Fibroblast of lung (primary cell): ENCODE results near the gene TMX2. TPM values are rescaled to one million over a fixed set of nuclear protein-coding genes. Genes with fewer than 3 reads are reported as not detected.
A peak's percentile ranks its signal among the peaks of the same experiment; 100 is the strongest.

Experiments
- DNase-seq, 2 donors: peaks; one replicate each; pipeline versions ENCODE4 v3.0.0 to v3.0.0-alpha.2; 2010; ENCODE audit warnings: low read depth in 2 of 2
- H2AFZ ChIP-seq: 2 replicates; pipeline ENCODE4 v1.5.1; 2012; ENCODE audit warnings: low read length, control low read depth, inconsistent platforms
- H3K27ac ChIP-seq: 2 replicates; pipeline ENCODE4 v1.5.1; 2011; ENCODE audit warnings: low read length, control low read depth; ENCODE audit not compliant: insufficient read depth
- H3K27me3 ChIP-seq: 2 replicates; pipeline ENCODE4 v1.5.1; 2011; ENCODE audit warnings: mild to moderate bottlenecking, low read length; ENCODE audit not compliant: control insufficient read depth, insufficient read depth
- H3K36me3 ChIP-seq: 2 replicates; pipeline ENCODE4 v1.5.1; 2011; ENCODE audit warnings: low read length; ENCODE audit not compliant: control insufficient read depth, insufficient read depth
- H3K4me1 ChIP-seq: 2 replicates; pipeline ENCODE4 v1.5.1; 2011; ENCODE audit warnings: low read length; ENCODE audit not compliant: control insufficient read depth, insufficient read depth; ENCODE audit errors: extremely low read depth
- H3K4me2 ChIP-seq: 2 replicates; pipeline ENCODE4 v1.5.1; 2011; ENCODE audit warnings: low read length, control low read depth; ENCODE audit not compliant: insufficient read depth; ENCODE audit errors: extremely low read depth
- H3K4me3 ChIP-seq, 4 experiments: fragments of 200-600 bp in 1 of 4; sonication (generic) in 1 of 4; replicated peaks in 1 of 4; 2 replicates each; pipeline ENCODE4 v1.5.1; 2011 to 2016; ENCODE audit warnings: low read length in 4 of 4, low read depth in 3 of 4, mild to moderate bottlenecking in 3 of 4, control low read depth in 2 of 4, inconsistent platforms in 1 of 4, mixed read lengths in 1 of 4; ENCODE audit not compliant: insufficient read depth in 1 of 4; ENCODE audit errors: control extremely low read depth in 1 of 4
- H3K79me2 ChIP-seq: 2 replicates; pipeline ENCODE4 v1.5.1; 2012; ENCODE audit warnings: mild to moderate bottlenecking, low read length, inconsistent platforms; ENCODE audit not compliant: control insufficient read depth, insufficient read depth
- H3K9ac ChIP-seq: 2 replicates; pipeline ENCODE4 v1.5.1; 2011; ENCODE audit warnings: mild to moderate bottlenecking, low read length, control low read depth; ENCODE audit not compliant: insufficient read depth
- H3K9me3 ChIP-seq: 2 replicates; pipeline ENCODE4 v1.5.1; 2012; ENCODE audit warnings: low read depth, low read length; ENCODE audit not compliant: control insufficient read depth, insufficient read depth
- H4K20me1 ChIP-seq: 2 replicates; pipeline ENCODE4 v1.5.1; 2011; ENCODE audit warnings: low read length; ENCODE audit not compliant: control insufficient read depth, insufficient read depth; ENCODE audit errors: extremely low read depth
- EZH2 ChIP-seq: IDR thresholded peaks from 2 replicates; pipeline ENCODE4 v1.5.1; 2012; ENCODE audit warnings: low read length, control low read depth, mild to moderate bottlenecking; ENCODE audit errors: missing control alignments
- polyA minus RNA-seq: library from RNA; depleted of rRNA, polyadenylated mRNA; stranded (reverse); fragments of >200 nt; gene quantifications from 2 replicates; pipeline ENCODE4 v1.2.3, GENCODE V29; 2011; ENCODE audit warnings: low replicate concordance
- polyA plus RNA-seq, 2 donors: library from polyadenylated mRNA; depleted of rRNA in 1 of 2; stranded (reverse) in 1 of 2; unstranded in 1 of 2; fragments of >200 nt; gene quantifications; 2 replicates each; pipeline ENCODE4 v1.2.1, GENCODE V29; 2011 to 2012; ENCODE audit warnings: missing spikeins in 1 of 2
- total RNA-seq: library from RNA; depleted of rRNA; stranded (reverse); fragments of >200 nt; gene quantifications from 2 replicates; pipeline ENCODE4 v1.2.1, GENCODE V29; 2014
- TF ChIP-seq, protein P1 (sequence below), 2 donors: IDR thresholded peaks in 1 of 2; conservative IDR thresholded peaks in 1 of 2; 1 replicate in 1 of 2; 2 replicates in 1 of 2; pipeline ENCODE4 v1.5.1; 2011 to 2012; ENCODE audit warnings: low read length in 2 of 2, control low read depth in 1 of 2, inconsistent platforms in 1 of 2, low read depth in 1 of 2, mild to moderate bottlenecking in 1 of 2

The TMX2 gene
- total RNA-seq (55.7 and 62.8 TPM in 2 replicates), polyA plus RNA-seq (71.8 and 84.2 TPM in 2 replicates), polyA minus RNA-seq (93.9 and 95.7 TPM in 2 replicates)
- 61.5 and 79.5 TPM in 2 replicates for polyA plus RNA-seq (2012)

DNA sequence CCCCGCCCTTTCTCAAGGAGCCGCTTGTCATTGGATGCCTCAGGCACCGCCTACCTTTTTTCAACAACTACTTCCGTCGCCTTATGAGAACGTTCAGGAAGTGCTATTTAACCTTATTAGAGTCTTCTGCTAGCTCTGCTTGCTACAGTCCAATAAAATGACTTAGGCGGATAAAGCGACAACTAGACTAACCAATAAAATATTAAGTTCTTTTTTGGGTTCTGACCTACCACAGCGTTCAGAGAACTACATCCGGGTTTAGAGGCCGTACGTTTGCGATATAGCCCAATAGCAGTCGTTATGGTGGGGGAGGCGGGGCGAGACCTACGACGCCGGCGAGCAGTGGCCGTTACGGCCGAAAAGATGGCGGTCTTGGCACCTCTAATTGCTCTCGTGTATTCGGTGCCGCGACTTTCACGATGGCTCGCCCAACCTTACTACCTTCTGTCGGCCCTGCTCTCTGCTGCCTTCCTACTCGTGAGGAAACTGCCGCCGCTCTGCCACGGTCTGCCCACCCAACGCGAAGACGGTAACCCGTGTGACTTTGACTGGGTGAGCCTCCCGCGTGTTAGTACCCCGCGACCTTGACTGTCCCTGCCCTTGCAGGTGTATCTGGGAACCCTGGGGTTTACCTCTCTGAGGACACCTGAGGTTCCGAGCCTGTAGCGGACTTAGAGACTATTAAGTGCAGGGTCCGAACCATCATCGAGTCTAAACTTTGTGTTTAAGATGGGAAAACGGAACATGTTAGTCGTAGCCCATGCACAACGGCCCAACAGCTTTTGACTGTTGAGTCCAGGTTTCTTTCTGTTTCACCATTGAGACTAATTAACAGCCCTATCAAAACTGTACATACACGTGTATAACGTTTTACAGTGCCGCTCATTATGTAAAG lies at the start of gene TMX2:
Gene TMX2, plus strand, starts transcription at position 338 of the 895 bp plus-strand sequence. Its CDS starts 26 bp downstream, at position 364.
- Histone ChIP-seq H3K4me1 (peaks cover 6% of the 10 kb centered on the region), H3K27me3 (no peaks in the 10 kb centered on the region), H3K36me3 (no peaks in the 10 kb centered on the region), H3K27ac (peak within 1 kb of the TSS; percentile 95), H3K9me3 (no peaks in the 10 kb centered on the region), H3K79me2 (peaks cover 51% of the 10 kb centered on the region), H3K9ac (peak within 1 kb of the TSS; percentile 87), H3K4me3 (peak within 1 kb of the TSS; percentile 95 to 100 (median 99)), H2AFZ (peak within 1 kb of the TSS; percentile 96), H3K4me2 (peak within 1 kb of the TSS; percentile 97), H4K20me1 (no peaks in the 10 kb centered on the region)
- DNase-seq, result peak; percentile 100
- no peak for TF ChIP-seq EZH2
- TF ChIP-seq, protein P1, sequence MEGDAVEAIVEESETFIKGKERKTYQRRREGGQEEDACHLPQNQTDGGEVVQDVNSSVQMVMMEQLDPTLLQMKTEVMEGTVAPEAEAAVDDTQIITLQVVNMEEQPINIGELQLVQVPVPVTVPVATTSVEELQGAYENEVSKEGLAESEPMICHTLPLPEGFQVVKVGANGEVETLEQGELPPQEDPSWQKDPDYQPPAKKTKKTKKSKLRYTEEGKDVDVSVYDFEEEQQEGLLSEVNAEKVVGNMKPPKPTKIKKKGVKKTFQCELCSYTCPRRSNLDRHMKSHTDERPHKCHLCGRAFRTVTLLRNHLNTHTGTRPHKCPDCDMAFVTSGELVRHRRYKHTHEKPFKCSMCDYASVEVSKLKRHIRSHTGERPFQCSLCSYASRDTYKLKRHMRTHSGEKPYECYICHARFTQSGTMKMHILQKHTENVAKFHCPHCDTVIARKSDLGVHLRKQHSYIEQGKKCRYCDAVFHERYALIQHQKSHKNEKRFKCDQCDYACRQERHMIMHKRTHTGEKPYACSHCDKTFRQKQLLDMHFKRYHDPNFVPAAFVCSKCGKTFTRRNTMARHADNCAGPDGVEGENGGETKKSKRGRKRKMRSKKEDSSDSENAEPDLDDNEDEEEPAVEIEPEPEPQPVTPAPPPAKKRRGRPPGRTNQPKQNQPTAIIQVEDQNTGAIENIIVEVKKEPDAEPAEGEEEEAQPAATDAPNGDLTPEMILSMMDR (conservative IDR thresholded peaks at IDR 0.05 in 1 of 2, IDR thresholded peaks at IDR 0.05 in 1 of 2; ENCODE audit: low read depth in 1 of 2, low read length in 2 of 2), result no peak

- DNase-seq, result no peak
- Histone ChIP-seq H3K79me2 (peaks cover 15% of the 10 kb centered on the region), H3K4me3 (no peak overlapping the region), H3K36me3 (peaks cover 7% of the 10 kb centered on the region), H3K4me1 (peaks cover 4% of the 10 kb centered on the region), H3K27ac (no peak overlapping the region), H2AFZ (no peak overlapping the region), H3K4me2 (no peak overlapping the region), H3K9me3 (no peaks in the 10 kb centered on the region), H4K20me1 (no peaks in the 10 kb centered on the region), H3K9ac (no peak overlapping the region), H3K27me3 (no peaks in the 10 kb centered on the region)
- TF ChIP-seq, protein P1 (conservative IDR thresholded peaks at IDR 0.05 in 1 of 2, IDR thresholded peaks at IDR 0.05 in 1 of 2; ENCODE audit: low read depth in 1 of 2, low read length in 2 of 2), result no peak
- no peak for TF ChIP-seq EZH2
Observed at GRCh38 chr11:57662893-57663292, 49.5 kb upstream of the TMX2 start.

DNA sequence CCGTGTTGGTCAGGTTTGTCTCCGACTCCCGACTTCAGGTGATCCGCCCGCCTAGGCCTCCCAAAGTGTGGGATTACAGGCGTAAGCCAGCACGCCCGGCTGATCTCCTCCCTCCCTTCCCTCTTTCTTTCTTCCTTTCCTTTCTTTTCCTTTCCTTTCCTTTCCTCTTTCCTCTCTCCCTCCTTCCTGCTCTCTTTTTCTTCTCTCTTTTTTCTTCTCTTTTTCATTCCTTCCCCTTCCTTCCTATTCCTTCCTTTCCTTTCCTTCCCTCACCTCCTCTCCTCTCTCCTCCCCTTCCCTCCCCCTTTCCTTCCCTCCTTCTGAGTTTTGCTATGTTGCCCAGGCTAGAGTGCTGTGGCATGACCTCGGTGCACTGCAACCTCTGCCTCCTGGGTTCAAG lies 48.4 kb upstream of the TMX2 start:
- peaks cover 7% of the 10 kb centered on the region for H3K36me3 ChIP-seq
- H3K9me3 ChIP-seq, result no peaks in the 10 kb centered on the region
- H4K20me1 ChIP-seq, result no peaks in the 10 kb centered on the region
- DNase-seq, result no peak
- H3K4me1 ChIP-seq, result peaks cover 4% of the 10 kb centered on the region
- H3K79me2 ChIP-seq, result peaks cover 17% of the 10 kb centered on the region
- TF ChIP-seq, protein P1 (conservative IDR thresholded peaks at IDR 0.05 in 1 of 2, IDR thresholded peaks at IDR 0.05 in 1 of 2; ENCODE audit: low read depth in 1 of 2, low read length in 2 of 2), result no peak
- no peak for TF ChIP-seq EZH2
- H2AFZ ChIP-seq, result no peak overlapping the region
- no peaks in the 10 kb centered on the region for H3K27me3 ChIP-seq
- no peak overlapping the region for H3K4me3 ChIP-seq
- no peak overlapping the region for H3K27ac ChIP-seq
- no peak overlapping the region for H3K9ac ChIP-seq
- H3K4me2 ChIP-seq, result no peak overlapping the region
